Fibroblast of peridontal ligament (primary cell): ENCODE results near the gene ANAPC5.
"Not testable (repeated sequence)": the region's sequence is repeated elsewhere in the genome, so short reads cannot be mapped to it uniquely, and the experiment has no call there.

ENCODE experiments used
- DNase-seq: peaks from one replicate; pipeline ENCODE4 v3.0.0-alpha.2; 2010; ENCODE audit errors: extremely low read depth

The ANAPC5 gene

GRCh38 chr12:121287267-121287954, 64.8 kb downstream of the ANAPC5 start:
- DNase-seq = peak; percentile 37

GRCh38 chr12:121285856-121286255, 66.4 kb downstream of the ANAPC5 start:
- DNase-seq = no peak

- peak; percentile 32 for DNase-seq
Observed at GRCh38 chr12:121284551-121285390, 67.4 kb downstream of the ANAPC5 start.

GRCh38 chr12:121283841-121284240, 68.4 kb downstream of the ANAPC5 start:
- no peak for DNase-seq

DNA sequence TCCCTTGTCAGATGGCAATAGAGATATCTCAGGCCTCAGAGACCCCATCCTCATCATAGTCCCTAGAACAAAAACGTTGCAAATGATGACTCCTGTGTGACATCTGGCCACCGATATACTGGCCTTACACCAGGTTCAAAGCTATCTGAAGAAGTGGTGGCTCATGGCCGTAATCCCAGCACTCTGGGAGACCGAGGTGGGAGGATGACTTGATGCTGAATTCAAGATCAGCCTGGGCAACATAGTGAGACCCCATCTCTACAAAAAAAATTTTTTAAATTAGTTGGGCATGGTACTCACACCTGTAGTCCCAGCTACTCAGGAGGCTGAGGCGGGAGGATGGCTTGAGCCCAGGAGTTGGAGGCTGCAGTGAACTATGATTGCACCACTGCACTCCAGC, 68.8 kb downstream of the ANAPC5 start:
- no peak for DNase-seq

- not testable (repeated sequence) for DNase-seq
Observed at GRCh38 chr12:121282910-121283309, 69.3 kb downstream of the ANAPC5 start.

- no peak for DNase-seq
Observed at GRCh38 chr12:121282072-121282742, 70.0 kb downstream of the ANAPC5 start.

- not testable (repeated sequence) for DNase-seq
Observed at GRCh38 chr12:121281116-121281515, 71.1 kb downstream of the ANAPC5 start.

DNA sequence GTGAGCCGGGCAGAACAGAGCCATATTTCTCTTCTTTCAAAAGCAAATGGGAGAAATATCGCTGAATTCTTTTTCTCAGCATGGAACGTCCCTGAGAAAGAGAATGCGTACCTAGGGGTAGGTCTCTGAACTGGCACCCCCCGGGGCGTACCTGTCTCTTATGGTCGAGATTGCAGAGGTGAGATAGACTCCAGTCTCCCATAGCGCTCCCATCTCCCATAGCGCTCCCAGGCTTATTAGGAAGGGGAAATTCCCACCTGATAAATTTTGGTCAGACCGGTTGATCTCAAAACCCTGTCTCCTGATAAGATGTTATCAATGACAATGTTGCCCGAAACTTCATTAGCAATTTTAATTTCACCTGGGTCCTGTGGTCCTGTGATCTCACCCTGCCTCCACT, 71.7 kb downstream of the ANAPC5 start:
- not testable (repeated sequence) for DNase-seq

DNA sequence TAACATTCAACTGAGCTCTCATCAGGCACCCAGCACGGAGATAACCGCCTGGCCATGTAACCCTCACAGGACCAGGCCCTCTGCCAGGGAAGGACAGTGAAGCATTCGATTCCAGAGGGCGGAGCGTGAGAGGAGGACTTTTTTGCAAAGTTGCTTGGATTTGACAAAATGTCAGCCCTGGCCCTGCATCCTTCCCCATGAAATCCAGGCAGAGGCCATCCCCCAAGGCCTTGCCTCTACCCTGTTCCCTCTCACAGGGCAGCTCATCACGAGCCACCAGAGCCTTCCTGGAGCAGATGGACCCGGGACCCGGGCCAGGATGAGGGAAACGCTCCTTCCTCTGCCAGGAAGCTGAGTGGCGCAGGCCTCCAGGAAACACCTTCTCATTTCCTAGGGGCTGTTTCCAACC, 72.7 kb downstream of the ANAPC5 start:
- DNase-seq = no peak

DNA sequence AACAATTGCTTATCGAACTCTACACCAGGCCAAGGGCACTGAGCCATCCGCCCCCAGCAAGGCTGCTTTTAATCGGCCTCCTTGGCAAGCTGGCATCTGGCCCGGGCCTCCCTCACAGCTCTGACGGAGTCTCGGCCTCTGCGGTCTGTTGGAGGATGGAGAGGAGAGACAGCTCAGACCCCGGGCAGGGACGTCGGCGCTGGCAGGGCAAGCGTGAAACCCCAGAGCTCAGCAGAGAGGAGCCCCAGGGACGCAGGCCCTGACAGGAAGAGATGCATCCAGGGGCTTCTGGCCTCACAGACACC, 73.2 kb downstream of the ANAPC5 start:
- DNase-seq = no peak

- no peak for DNase-seq
Observed at GRCh38 chr12:121278169-121279070, 73.8 kb downstream of the ANAPC5 start.

DNA sequence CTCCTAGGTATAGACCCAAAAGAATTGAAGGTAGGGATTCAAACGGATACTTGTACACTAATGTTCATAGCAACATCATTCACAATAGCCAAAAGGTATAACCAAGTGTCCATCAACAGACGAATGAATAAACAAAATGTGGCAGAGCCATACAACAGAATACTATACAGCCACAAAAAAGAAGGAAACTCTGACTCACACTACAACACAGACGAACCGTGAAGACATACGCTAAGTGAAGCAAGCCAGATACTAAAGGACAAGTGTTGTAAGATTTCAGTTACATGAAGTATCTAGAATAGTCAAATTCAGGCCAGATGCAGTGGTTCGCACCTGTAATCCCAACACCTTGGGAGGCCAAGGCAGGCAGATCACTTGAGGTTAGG, 74.8 kb downstream of the ANAPC5 start:
- no peak for DNase-seq

DNA sequence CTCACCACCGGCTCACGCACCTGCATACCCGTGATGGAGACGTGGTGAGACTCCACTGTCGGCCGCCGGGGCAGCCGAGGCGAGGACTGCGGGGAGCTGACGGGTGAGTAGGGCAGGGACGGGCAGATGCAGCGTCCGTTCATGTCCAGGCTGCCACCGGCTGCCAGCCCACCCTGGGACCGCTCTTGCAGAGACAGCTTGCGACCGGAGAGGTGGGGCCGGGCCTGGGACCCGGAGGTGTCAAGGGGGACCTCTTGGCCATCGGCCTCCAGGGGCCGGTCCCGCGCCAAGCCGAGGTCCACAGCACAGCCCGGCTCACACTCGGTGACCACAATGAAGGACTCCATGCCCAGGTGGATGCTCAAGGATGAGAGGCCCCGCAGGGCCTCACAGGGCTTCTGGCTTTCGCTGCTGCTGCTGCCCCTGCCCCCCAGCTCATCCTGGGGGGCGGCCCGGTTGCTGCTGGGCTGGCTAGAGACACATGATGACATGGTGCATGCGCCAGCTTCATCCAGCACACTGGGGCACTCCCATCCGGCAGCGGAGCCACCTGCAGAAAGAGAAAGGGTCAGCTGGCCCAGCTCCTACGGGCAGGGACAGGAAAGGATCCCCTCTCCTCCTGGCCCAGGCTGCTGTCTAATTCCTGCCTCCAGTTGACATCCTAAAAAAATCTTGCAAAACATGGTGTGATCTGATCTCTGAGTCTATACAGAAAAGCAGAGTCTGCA, 78.0 kb downstream of the ANAPC5 start:
- no peak for DNase-seq

GRCh38 chr12:121273364-121273896, 78.8 kb downstream of the ANAPC5 start:
- no peak for DNase-seq

DNA sequence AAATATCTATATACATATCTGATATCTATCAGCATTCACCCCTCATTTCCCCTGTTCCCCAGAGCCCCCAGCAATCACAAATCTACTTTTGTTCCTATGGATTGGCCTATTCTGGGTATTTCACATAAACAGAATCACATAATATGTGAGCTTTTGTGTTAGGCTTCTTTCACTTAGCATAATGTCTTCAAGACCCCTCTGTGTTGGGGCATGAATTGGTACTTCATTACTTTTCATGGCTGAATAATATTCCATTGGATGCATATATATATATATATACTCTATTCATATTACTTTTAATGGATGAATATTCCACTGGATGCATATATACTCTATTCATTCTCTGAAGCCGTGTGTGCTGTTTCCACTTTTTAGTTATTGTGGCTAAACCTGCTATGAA, 84.4 kb downstream of the ANAPC5 start:
- DNase-seq = no peak

DNA sequence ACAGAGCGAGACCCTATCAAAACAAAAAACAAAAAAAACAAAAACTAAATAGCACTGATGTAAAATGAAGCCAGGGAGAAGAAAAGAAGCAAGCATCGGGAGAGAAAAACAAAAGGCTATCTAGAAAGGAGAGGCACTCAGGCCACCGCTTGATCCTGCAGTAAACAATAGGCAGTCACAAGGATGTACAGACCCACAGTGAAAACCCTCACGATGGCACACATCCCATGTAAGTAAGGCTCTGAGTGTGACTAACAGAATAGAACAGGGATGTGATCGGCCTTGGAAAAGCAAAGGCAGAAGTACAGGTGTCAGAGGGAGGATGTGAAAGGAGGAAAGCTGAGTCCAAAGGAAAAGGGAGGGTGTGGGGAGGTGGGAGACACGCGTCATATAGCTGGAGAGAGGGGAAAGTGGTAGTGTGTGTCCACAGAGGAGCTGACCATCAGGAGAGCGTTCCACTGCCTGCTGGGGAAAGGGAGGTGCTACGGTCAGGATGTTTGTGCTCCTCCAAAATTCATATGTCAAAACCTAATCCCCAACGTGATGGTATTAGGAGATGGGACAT, 87.2 kb downstream of the ANAPC5 start:
- no peak for DNase-seq

GRCh38 chr12:121264135-121264534, 88.1 kb downstream of the ANAPC5 start:
- no peak for DNase-seq

GRCh38 chr12:121263206-121263935, 88.8 kb downstream of the ANAPC5 start:
- no peak for DNase-seq

GRCh38 chr12:121261398-121261797, 90.8 kb downstream of the ANAPC5 start:
- no peak for DNase-seq
